HepG2 (cell line): Measurements from ENCODE around the gene TPI1. TPM values are rescaled to one million over a fixed set of nuclear protein-coding genes. Genes with fewer than 3 reads are reported as not detected.

ENCODE experiments used
- ELK4 ChIP-seq: sonication (generic); formaldehyde crosslinking; IDR thresholded peaks from 2 replicates; pipeline ENCODE4 v1.9.0; 2021; ENCODE audit warnings: missing genetic modification reagents, borderline replicate concordance
- HMG20A ChIP-seq: IDR thresholded peaks from 2 replicates; pipeline ENCODE4 v1.6.1; 2016; ENCODE audit warnings: borderline replicate concordance
- HNF4G ChIP-seq, 2 experiments: sonication (generic) in 1 of 2; formaldehyde crosslinking in 1 of 2; IDR thresholded peaks; 2 replicates each; pipeline versions ENCODE4 v1.4.0 to v1.6.1; 2011 to 2020; ENCODE audit warnings: borderline replicate concordance in 2 of 2, low read depth in 2 of 2, mild to moderate bottlenecking in 2 of 2, low read length in 1 of 2, missing genetic modification reagents in 1 of 2, moderate library complexity in 1 of 2
- MAFK ChIP-seq, 2 experiments: IDR thresholded peaks in 1 of 2; conservative IDR thresholded peaks in 1 of 2; 2 replicates each; pipeline ENCODE4 v1.6.1; 2011; ENCODE audit warnings: improper control_type of control experiment in 2 of 2, low read length in 2 of 2
- MAX ChIP-seq: IDR thresholded peaks from 2 replicates; pipeline ENCODE4 v1.6.1; 2012; ENCODE audit warnings: inconsistent platforms
- MED8 ChIP-seq: sonication (generic); formaldehyde crosslinking; IDR thresholded peaks from 2 replicates; pipeline ENCODE4 v1.8.1; 2023; ENCODE audit warnings: mild to moderate bottlenecking, missing genetic modification reagents; ENCODE audit not compliant: insufficient replicate concordance
- MIER3 ChIP-seq: IDR thresholded peaks from 2 replicates; pipeline ENCODE4 v1.6.1; 2016; ENCODE audit warnings: missing compliant biosample characterization, borderline replicate concordance
- NBN ChIP-seq: fragments of 450-650 bp; conservative IDR thresholded peaks from 2 replicates; pipeline ENCODE4 v1.6.1; 2017
- NONO ChIP-seq, 2 experiments: fragments of 450-650 bp in 1 of 2; sonication (generic) in 1 of 2; formaldehyde crosslinking in 1 of 2; IDR thresholded peaks in 1 of 2; conservative IDR thresholded peaks in 1 of 2; 2 replicates each; pipeline versions ENCODE4 v1.6.1 to v1.8.0; 2017 to 2022; ENCODE audit warnings: mild to moderate bottlenecking in 1 of 2, missing genetic modification reagents in 1 of 2, moderate library complexity in 1 of 2
- NR2F2 ChIP-seq: IDR thresholded peaks from 2 replicates; pipeline ENCODE4 v1.6.1; 2012; ENCODE audit warnings: low read depth, inconsistent platforms, borderline replicate concordance
- PHF5A ChIP-seq: IDR thresholded peaks from one replicate; pipeline ENCODE4 v1.6.1; 2018; ENCODE audit warnings: low read depth, missing genetic modification reagents; ENCODE audit not compliant: unreplicated experiment
- REXO4 ChIP-seq: sonication (generic); formaldehyde crosslinking; IDR thresholded peaks from 2 replicates; pipeline ENCODE4 v1.8.0; 2022; ENCODE audit warnings: missing genetic modification reagents, mild to moderate bottlenecking, borderline replicate concordance
- SMAD3 ChIP-seq: sonication (generic); formaldehyde crosslinking; IDR thresholded peaks from 2 replicates; pipeline ENCODE4 v1.4.0; 2020; ENCODE audit warnings: missing genetic modification reagents
- SOX5 ChIP-seq: IDR thresholded peaks from 2 replicates; pipeline ENCODE4 v1.6.1; 2016; ENCODE audit warnings: borderline replicate concordance
- SP1 ChIP-seq, 2 experiments: fragments of 450-650 bp in 1 of 2; sonication (generic) in 1 of 2; formaldehyde crosslinking in 1 of 2; IDR thresholded peaks; 2 replicates each; pipeline versions ENCODE4 v1.4.0 to v1.6.1; 2016 to 2020; ENCODE audit warnings: missing genetic modification reagents in 1 of 2
- STAT5B ChIP-seq: sonication (generic); formaldehyde crosslinking; IDR thresholded peaks from 2 replicates; pipeline ENCODE4 v1.4.0; 2020; ENCODE audit warnings: missing genetic modification reagents
- SUZ12 ChIP-seq: fragments of 150-350 bp; IDR thresholded peaks from 2 replicates; pipeline ENCODE4 v1.6.1; 2014; ENCODE audit warnings: low read depth, low read length
- TFE3 ChIP-seq: IDR thresholded peaks from 2 replicates; pipeline ENCODE4 v1.6.1; 2016
- ZBTB2 ChIP-seq: sonication (generic); formaldehyde crosslinking; IDR thresholded peaks from 2 replicates; pipeline ENCODE4 v1.8.0; 2022; ENCODE audit warnings: low read depth, missing genetic modification reagents
- ZNF253 ChIP-seq: sonication (generic); formaldehyde crosslinking; IDR thresholded peaks from 2 replicates; pipeline ENCODE4 v1.8.0; 2022; ENCODE audit warnings: mild to moderate bottlenecking, missing genetic modification reagents, borderline replicate concordance
- ZNF343 ChIP-seq: sonication (generic); formaldehyde crosslinking; IDR thresholded peaks from 2 replicates; pipeline ENCODE4 v1.4.0; 2020; ENCODE audit warnings: mild to moderate bottlenecking, missing genetic modification reagents
- ZNF441 ChIP-seq: sonication (generic); formaldehyde crosslinking; IDR thresholded peaks from 2 replicates; pipeline ENCODE4 v1.7.0; 2021; ENCODE audit warnings: missing genetic modification reagents, borderline replicate concordance
- ZNF563 ChIP-seq: sonication (generic); formaldehyde crosslinking; IDR thresholded peaks from 2 replicates; pipeline ENCODE4 v1.8.0; 2022; ENCODE audit warnings: mild to moderate bottlenecking, moderate library complexity, missing genetic modification reagents
- ZNF749 ChIP-seq: sonication (generic); formaldehyde crosslinking; IDR thresholded peaks from 2 replicates; pipeline ENCODE4 v1.8.0; 2022; ENCODE audit warnings: mild to moderate bottlenecking, missing genetic modification reagents, moderate library complexity, borderline replicate concordance
- polyA plus RNA-seq, 8 experiments: library from polyadenylated mRNA; depleted of rRNA in 3 of 8; stranded (reverse) in 7 of 8; unstranded in 1 of 8; fragments of >200 nt; fragmentation: Illumina TruSeq in 4 of 8; extraction: Trizol in 4 of 8; gene quantifications; 2 replicates each; pipeline versions ENCODE4 v1.2.1 to v1.2.3, GENCODE V29; 2011 to 2016; ENCODE audit warnings: low read depth in 4 of 8, missing spikeins in 1 of 8, mixed read lengths in 1 of 8; ENCODE audit not compliant: insufficient read depth in 1 of 8
- total RNA-seq, 5 experiments: library from RNA; depleted of rRNA; stranded (reverse); fragments of >200 nt; fragmentation: Illumina TruSeq; extraction: Trizol; gene quantifications; 2 replicates each; pipeline ENCODE4 v1.2.3, GENCODE V29; 2016; ENCODE audit warnings: low read depth in 1 of 5

Gene TPI1
- total and polyA plus RNA-seq, 2 of the 13 experiments (the other 11 are each of a cell fraction or from before 2014, with no cell fraction given), result 945 to 2,535 TPM

- TF ChIP-seq ELK4 (no peak), ZNF563 (CRISPR knock-in tag) (peak; percentile 60; the same call in 1 of the 2 replicates), SUZ12 (no peak), ZNF343 (CRISPR knock-in tag) (peak; percentile 55; the same call in 1 of the 2 replicates), SOX5 (CRISPR knock-in tag) (no peak), SP1 (IDR thresholded peaks at IDR 0.05) (no peak), SP1 (CRISPR knock-in tag; IDR thresholded peaks at IDR 0.05) (peak; percentile 65), MAFK (conservative IDR thresholded peaks at IDR 0.05 in 1 of 2, IDR thresholded peaks at IDR 0.05 in 1 of 2; ENCODE audit: low read length in 2 of 2) (no peak), ZNF749 (peak; percentile 60; the same call in 1 of the 2 replicates), PHF5A (no peak), ZBTB2 (CRISPR knock-in tag) (peak; percentile 55; the same call in 1 of the 2 replicates), REXO4 (no peak), STAT5B (CRISPR knock-in tag) (no peak), ZNF441 (CRISPR knock-in tag) (no peak; the same call in none of the 2 replicates), ZNF253 (CRISPR knock-in tag) (no peak), NR2F2 (no peak), SMAD3 (CRISPR knock-in tag) (0 out of 2 replicates have a peak, but pooled peaks have one; percentile 54), TFE3 (CRISPR knock-in tag) (peak; percentile 55; the same call in 1 of the 2 replicates), MIER3 (CRISPR knock-in tag) (no peak), HMG20A (CRISPR knock-in tag) (no peak), MED8 (CRISPR knock-in tag) (peak; percentile 62), MAX (peak; percentile 77), HNF4G (IDR thresholded peaks at IDR 0.05; ENCODE audit: borderline replicate concordance, low read depth, low read length) (peak; percentile 28), HNF4G (CRISPR knock-in tag; IDR thresholded peaks at IDR 0.05; ENCODE audit: borderline replicate concordance, low read depth) (no peak), NONO (IDR thresholded peaks at IDR 0.05) (no peak), NONO (CRISPR knock-in tag; conservative IDR thresholded peaks at IDR 0.05) (peak; percentile 79; the same call in 1 of the 2 replicates), NBN (no peak)
These were observed at the start of gene TPI1 (continued) for GRCh38 chr12:6867413-6868210.
